ENCODE measurements around the gene A4GALT.
"Not testable (repeated sequence)": the region's sequence is repeated elsewhere in the genome, so short reads cannot be mapped to it uniquely, and the experiment has no call there.

Gene A4GALT, protein sequence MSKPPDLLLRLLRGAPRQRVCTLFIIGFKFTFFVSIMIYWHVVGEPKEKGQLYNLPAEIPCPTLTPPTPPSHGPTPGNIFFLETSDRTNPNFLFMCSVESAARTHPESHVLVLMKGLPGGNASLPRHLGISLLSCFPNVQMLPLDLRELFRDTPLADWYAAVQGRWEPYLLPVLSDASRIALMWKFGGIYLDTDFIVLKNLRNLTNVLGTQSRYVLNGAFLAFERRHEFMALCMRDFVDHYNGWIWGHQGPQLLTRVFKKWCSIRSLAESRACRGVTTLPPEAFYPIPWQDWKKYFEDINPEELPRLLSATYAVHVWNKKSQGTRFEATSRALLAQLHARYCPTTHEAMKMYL

DNA sequence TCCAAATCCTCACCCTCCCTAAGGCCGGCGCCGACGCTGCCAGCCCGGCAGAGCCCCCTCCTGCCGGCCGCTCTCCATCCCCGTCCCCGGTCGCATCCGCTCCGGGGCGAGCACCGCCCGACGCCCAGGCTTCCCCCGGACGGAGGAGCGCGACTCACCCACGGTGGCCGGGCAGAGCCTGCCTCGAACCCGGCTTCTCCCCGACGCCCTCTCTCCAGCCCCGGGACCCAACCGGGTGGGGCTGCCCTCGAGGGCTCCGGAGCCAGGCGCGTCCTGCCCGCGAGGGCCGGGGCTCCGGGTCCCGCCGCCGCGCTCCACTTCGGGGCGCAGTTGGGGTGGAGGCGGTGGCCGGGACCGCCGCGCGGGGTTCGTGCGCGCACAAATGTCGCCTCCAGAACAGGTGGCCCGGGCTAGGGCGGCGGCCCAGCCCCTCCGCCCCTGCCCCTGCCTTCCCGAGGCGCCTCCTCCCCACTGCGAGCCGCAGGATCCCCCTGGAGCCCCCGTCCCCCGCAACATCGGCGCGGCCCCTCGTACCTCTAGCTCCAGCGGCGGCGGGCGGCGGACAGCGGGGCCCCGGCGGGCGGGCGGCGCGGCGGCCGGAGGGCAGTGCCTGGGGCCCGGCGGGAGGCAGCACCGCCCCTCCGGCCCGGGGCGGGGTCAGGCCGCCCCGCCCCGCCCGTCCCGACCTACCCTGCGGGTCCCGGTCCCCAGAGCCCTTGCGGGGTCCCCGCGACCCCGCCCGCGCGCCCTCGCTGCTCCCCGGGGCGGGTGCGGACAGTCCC lies at the start of gene A4GALT:
Gene A4GALT, minus strand, starts transcription at position 608 of the 782 bp plus-strand sequence. CDS start 26,919 bp downstream, outside the sequence.
- DNase-seq, result no peak

DNA sequence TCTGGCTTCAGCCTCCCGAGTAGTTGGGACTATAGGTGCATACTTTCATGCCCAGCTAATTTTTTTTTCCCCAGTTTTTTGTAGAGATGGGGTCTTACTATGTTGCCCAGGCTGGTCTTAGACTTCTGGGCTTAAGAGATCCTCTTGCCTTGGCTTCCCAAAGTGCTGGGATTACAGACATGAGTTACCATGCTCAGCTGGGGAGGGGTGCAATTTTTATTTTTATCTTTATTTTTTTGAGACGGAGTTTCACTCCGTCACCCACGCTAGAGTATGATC lies 49.7 kb upstream of the A4GALT start:
- DNase-seq, result no peak

DNA sequence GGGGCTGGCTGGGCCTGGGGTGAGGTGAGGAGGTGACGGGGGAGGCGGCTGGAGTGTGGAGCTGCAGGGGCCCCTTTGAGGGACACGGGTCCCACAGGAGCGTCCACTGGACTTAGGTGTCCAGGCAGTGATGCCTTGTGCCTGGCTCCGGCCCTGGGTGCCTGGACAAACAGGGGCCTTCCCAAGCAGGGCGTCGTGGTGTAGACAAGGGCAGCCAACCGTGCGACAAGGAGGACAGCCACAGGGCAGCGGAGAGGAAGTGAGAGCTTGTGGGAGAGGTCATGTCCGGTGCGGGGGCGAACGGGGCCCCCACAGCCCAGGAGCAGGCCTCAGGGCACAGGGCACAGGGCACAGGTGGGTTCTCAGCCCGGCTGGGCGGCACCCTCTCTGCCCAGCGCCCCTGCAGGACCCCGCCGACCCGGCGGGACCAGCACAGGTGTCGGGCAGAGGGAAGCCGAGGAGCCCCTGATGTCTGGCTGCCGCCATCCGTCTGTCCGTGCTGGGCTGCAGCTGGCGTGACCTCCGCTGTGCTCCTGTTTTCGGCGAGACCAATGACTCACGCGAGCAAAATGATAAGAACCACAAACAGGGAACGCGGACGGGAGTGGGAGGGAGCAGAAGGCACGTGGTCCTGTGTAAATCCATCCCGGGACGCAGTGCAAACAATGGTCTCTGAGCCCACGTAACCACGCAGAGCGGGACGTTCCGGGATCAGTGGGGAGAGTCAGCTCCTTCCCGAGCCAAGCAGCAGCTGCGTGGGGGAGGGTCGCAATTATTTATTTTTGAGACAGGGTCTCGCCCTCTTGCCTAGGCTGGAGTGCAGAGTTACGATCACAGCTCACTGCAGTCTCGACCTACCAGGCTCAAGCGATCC lies 49.1 kb upstream of the A4GALT start:
- DNase-seq, result no peak

GRCh38 chr22:42769238-42769573 lies 48.5 kb upstream of the A4GALT start:
- DNase-seq, result no peak

- DNase-seq, result no peak
Observed at GRCh38 chr22:42768385-42769035, 47.8 kb upstream of the A4GALT start.

GRCh38 chr22:42766860-42767259 lies 46.2 kb upstream of the A4GALT start:
- DNase-seq, result no peak

- no peak for DNase-seq
Observed at GRCh38 chr22:42764895-42765363, 44.3 kb upstream of the A4GALT start.

GRCh38 chr22:42763965-42764480 lies 43.4 kb upstream of the A4GALT start:
- no peak for DNase-seq

DNA sequence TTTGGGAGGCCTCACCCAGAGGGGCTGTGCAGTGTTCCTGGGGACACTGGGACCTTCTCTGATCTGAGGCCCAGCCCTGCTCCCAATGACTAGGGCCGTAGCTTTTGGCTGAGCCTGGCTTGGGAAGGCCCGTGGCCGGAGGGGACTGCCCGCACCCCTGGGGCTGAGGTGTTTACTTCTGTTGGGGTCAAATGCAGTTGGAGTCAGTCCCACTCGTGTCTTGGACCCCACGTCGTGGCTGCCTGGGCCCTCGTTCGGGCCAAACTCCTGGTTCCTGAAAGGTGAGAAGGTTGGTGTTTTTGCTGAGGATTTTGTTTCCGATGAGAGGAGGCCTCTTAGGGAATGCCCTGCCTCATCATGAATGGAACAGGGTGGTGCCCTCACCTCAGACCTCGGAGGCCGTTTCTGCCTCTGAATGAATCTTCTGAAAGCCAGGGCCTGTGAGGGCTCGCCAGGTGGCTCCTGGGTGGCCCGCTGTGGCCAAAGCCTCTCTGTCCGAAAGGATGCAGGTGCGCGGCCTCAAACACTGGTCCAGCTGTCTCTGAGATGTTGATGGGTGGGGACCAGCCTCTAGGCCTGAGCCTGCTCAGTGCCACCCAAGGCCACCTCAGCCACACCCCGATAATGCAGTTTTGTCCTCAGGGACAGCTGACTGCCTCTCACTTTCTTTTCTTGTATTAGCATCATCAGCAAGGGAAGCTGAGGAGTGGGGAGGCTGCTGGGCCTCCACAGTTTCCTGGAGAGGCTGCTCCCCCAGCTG lies 40.3 kb upstream of the A4GALT start:
- DNase-seq, result no peak

GRCh38 chr22:42758931-42759629 lies 38.4 kb upstream of the A4GALT start:
- DNase-seq, result no peak

GRCh38 chr22:42755553-42755952 lies 34.9 kb upstream of the A4GALT start:
- DNase-seq, result not testable (repeated sequence)

DNA sequence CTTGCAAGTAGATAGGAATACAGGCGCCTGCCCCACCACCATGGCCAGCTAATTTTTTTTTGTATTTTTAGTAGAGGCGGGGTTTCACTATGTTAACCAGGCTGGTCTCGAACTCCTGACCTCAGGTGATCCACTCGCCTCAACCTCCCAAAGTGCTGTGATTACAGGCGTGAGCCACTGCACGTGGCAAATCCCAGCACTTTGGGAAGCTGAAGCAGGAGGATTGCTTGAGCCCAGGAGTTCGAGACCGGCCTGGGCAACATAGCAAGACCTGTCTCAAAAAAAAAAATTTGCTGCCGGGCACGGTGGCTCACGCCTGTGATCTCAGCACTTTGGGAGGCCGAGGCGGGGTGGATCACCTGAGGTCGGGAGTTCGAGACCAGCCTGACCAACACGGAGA lies 34.5 kb upstream of the A4GALT start:
- not testable (repeated sequence) for DNase-seq

DNA sequence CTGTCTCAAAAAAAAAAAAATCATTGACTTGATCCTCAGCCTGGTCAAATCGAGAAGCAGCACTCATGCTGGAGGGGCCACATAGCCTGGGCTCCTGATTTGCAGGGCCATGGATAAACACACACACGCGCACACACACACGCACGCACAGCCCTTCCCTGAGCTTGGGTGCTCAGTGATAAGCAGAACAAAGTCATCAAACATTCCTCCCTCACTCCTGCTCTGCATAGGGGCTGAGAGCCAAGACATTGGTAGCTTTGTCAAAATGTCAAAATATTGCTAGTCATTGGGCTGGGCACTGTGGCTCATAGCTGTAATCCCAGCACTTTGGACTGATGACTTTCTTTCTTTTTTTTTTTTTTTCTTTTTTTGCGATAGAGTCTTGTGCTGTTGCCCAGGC lies 34.0 kb upstream of the A4GALT start:
- DNase-seq, result no peak

DNA sequence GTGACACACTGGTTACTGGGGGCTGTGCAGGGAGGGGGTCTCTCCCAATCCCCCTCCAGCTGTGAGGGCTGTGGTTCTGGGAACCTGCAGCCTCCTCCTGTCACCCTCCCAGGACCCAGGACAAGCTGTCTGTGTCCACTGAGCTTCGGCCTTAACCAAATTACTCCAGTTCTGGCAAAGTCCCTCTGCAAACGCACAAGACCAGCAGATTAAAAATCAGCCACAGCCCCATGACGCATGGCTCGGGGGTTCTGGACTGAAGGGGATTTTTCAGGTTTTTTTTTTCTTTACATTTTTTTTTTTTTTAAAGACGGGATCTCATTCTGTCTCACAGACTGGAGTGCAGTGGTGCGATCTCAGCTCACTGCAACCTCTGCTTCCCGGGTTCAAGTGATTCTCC lies 32.2 kb upstream of the A4GALT start:
- no peak for DNase-seq

DNA sequence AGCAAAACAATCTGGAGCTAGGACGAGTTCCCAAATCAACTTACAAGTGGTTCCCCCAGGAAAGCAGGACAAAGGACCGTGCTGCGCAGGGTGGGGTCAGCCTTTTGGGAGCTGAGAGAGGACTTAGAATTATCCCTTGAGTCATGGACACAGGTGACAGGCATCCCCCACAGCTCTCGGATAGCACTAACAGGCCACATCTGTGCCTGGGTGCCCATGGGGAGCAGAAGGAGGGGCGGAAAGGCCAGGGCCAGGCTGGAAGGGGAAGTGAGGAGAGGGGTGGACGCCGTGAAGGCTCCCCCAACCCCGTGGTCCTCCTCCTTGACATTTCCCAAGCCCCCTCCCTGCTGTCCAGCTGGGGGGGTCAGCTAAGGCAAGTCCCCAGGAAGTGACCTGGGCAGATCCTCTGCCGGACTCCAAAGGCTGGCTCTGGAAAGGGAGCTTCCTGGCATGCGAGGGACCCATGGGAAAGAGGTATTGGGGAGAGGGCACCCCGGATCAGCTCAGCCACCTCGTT lies 31.6 kb upstream of the A4GALT start:
- no peak for DNase-seq

GRCh38 chr22:42750421-42750820 lies 29.8 kb upstream of the A4GALT start:
- not testable (repeated sequence) for DNase-seq

DNA sequence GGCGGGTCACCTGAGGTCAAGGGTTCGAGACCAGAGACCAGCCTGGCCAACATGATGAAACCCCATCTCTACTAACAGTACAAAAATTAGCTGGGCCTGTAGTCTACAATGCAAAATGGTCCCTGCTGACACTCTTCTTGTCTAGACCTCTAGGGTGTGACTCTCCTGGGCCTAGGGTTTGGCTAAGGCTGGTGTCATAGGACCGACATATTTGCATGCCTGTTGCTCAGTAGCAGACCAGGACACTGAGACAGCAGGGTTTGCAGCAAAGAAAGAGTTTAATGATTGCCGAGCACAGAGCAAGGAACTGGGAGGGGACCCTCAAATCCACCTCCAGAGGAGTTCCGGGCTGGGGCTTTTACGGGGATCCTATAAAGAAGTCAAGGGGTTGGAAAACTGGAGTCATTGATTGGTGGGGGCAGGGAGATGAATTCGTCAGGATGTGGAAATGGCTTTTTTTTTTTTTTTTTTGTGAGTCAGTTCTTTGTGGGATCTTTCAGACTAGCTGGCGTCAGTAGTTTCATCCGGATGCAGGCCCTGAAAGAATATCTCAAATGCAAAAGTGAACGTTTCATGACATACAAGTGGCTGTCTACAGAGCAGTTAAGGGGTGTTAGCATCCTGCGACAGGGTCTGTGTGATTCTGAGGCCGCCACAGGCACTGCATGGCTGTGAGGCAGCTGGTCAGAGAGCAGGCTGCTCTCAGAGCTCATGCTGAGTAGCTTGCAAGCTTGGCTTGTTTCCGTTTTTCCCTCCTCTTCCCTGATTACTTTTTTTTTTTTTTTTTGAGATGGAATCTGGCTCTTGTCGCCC lies 27.2 kb upstream of the A4GALT start:
- DNase-seq, result no peak

GRCh38 chr22:42745118-42745517 lies 24.4 kb upstream of the A4GALT start:
- no peak for DNase-seq

DNA sequence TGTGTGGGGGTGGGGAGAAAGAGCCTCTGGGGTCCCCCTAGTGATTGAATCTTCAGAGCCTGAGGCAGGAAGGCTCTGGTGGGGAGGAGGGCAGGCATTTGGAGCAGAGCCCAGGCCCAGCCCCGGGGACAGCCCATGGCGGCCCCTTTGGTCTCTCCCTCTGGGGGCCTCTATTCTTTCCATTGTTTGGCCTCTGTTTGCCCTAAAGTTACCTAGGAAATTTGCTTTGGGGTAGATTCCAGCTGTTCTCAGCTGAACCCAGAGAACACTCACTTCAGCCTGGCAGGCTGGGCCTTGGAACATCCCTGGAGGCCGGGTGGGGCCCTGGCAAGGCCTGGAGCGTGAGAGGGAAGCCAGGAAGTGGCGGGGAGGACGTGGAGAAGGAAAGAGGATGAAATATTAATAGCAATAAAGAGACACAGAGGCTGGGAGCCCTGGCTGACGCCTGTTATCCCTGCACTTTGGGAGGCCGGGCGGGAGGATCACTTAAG lies 22.9 kb upstream of the A4GALT start:
- no peak for DNase-seq

DNA sequence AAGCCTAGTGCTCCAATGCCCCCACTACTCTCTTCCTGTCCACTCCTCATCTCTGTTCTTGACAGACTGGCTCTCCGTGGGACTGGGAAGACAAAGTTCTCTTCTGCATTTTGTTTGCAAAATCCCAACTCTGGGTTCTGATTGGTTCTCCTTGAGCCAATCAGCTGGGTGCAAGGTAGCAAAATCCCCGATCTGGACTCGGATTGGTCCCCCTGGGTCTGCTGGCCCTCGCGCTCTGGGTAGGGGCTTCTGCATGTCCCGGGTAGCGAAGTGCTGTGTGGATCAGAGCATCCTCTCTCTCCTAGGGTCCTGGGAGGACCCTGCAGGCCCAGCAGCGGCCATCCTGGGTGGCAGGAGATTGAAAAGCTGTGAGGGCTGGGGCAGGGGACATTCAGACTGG lies 22.3 kb upstream of the A4GALT start:
- no peak for DNase-seq

Measured in cortex of kidney (tissue), 1 donor.